CD4-positive, alpha-beta T cell (primary cell): ENCODE results near the gene CEP152. TPM values are rescaled to one million over a fixed set of nuclear protein-coding genes. Genes with fewer than 3 reads are reported as not detected.

Experiments
- ATAC-seq: fragments of 200-7000 bp; cut with Tn5 transposase; one replicate; pipeline ENCODE4 v1.10.0; 2022; ENCODE audit warnings: mild to moderate bottlenecking; ENCODE audit not compliant: poor library complexity
- CTCF ChIA-PET: fragments of 350-600 bp; sonication (Branson Sonifier 250); formaldehyde crosslinking; loops from one replicate; lab custom pipeline; 2021; ENCODE audit warnings: antibody characterized with exemption, inconsistent platforms; lab: Charles Lee
- POLR2A ChIA-PET: fragments of 350-600 bp; sonication (Branson Sonifier 250); formaldehyde crosslinking; loops from one replicate; lab custom pipeline; 2021; ENCODE audit warnings: antibody characterized with exemption, inconsistent platforms; lab: Charles Lee
- DNase-seq, 14 experiments: peaks; one replicate each; pipeline ENCODE4 v3.0.0-alpha.2; 2013 to 2020; ENCODE audit warnings: mixed read lengths in 2 of 14
- H3K27ac ChIP-seq, 2 donors: one replicate each; pipeline versions ENCODE4 v1.5.1 to v1.7.0; 2013; ENCODE audit warnings: low read length in 2 of 2, low read depth in 1 of 2, mild to moderate bottlenecking in 1 of 2
- H3K27me3 ChIP-seq, 2 experiments: 1 replicate in 1 of 2; 2 replicates in 1 of 2; pipeline versions ENCODE4 v1.6.1 to v1.7.0; 2013; ENCODE audit warnings: low read length in 2 of 2, control low read depth in 1 of 2, mild to moderate bottlenecking in 1 of 2, moderate library complexity in 1 of 2; ENCODE audit not compliant: insufficient read depth in 2 of 2, control insufficient read depth in 1 of 2
- H3K36me3 ChIP-seq: one replicate; pipeline ENCODE4 v1.6.1; 2013; ENCODE audit warnings: low read length, control low read depth; ENCODE audit not compliant: insufficient read depth
- H3K4me1 ChIP-seq: one replicate; pipeline ENCODE4 v1.6.1; 2013; ENCODE audit warnings: low read length, control low read depth; ENCODE audit not compliant: insufficient read depth
- H3K4me3 ChIP-seq: one replicate; pipeline ENCODE4 v1.5.1; 2013; ENCODE audit warnings: mild to moderate bottlenecking, low read length, moderate library complexity
- H3K9me3 ChIP-seq, 2 experiments: 1 replicate in 1 of 2; 2 replicates in 1 of 2; pipeline versions ENCODE4 v1.6.1 to v1.7.0; 2013; ENCODE audit warnings: low read length in 2 of 2, mild to moderate bottlenecking in 2 of 2, control low read depth in 1 of 2, moderate library complexity in 1 of 2; ENCODE audit not compliant: control insufficient read depth in 1 of 2, insufficient read depth in 1 of 2
- H3K27ac Mint-ChIP-seq: one replicate; pipeline ENCODE4 v1.8.0; 2020; ENCODE audit warnings: mixed read lengths
- H3K27me3 Mint-ChIP-seq: one replicate; pipeline ENCODE4 v1.8.0; 2021; ENCODE audit warnings: mixed read lengths
- H3K36me3 Mint-ChIP-seq: one replicate; pipeline ENCODE4 v1.8.0; 2021; ENCODE audit warnings: low read depth, mixed read lengths
- H3K4me1 Mint-ChIP-seq: one replicate; pipeline ENCODE4 v1.8.0; 2021; ENCODE audit warnings: low read depth, mixed read lengths
- H3K4me3 Mint-ChIP-seq: one replicate; pipeline ENCODE4 v1.8.0; 2020; ENCODE audit warnings: mild to moderate bottlenecking, mixed read lengths
- H3K9me3 Mint-ChIP-seq: one replicate; pipeline ENCODE4 v1.8.0; 2020; ENCODE audit warnings: mixed read lengths
- CTCF ChIP-seq: fragments of 200-600 bp; IDR thresholded peaks from one replicate; pipeline ENCODE4 v1.8.0; 2022; ENCODE audit warnings: antibody characterized with exemption, mild to moderate bottlenecking
- intact Hi-C, 2 experiments: fragments of 100-400 bp; cut with DNase I in 1 of 2; cut with micrococcal nuclease in 1 of 2; formaldehyde crosslinking; loops; one replicate each; pipeline versions ENCODE4 v1.15.1 to v1.9.0; 2023 to 2025; cut with DNase I, micrococcal nuclease
- total RNA-seq, 174 experiments: library from RNA in 2 of 174; stranded (reverse) in 2 of 174; gene quantifications; one replicate each; pipeline ENCODE4 v1.2.3 and lab custom pipeline; 2021 to 2026

Gene CEP152
- total RNA-seq, 2 experiments from 2014 or later = 5.2 to 6.3 TPM

- no peaks in the 10 kb centered on the region for H3K9me3 Mint-ChIP-seq
- ATAC-seq = no peak
- no peaks in the 10 kb centered on the region for H3K36me3 ChIP-seq
Measured at GRCh38 chr15:48825075-48825474, 14.2 kb upstream of the CEP152 start.

DNA sequence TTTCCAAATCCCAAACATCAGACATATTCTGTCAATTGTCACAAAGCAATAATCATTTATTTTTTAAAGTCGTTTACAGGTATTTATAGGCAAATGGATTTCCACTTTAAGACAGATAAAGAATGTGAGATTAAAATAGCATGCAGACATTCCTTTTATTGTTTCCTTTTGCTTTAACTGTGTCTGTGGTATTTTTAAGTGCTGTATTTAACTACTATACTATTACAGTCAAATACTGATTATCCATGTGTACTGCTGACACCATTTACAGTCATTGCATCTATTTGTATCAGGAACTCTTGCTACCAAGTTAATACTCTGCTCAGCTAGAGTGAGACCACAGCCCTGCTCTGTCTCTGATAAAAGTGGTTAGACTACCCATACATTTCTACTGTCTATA lies 12.8 kb upstream of the CEP152 start:
- Histone ChIP-seq H3K36me3 (no peaks in the 10 kb centered on the region), H3K27ac (no peak overlapping the region), H3K4me1 (no peaks in the 10 kb centered on the region), H3K27me3 (no peaks in the 10 kb centered on the region), H3K9me3 (peaks cover 0 to 5% of the 10 kb centered on the region in 2 experiments), H3K4me3 (no peak overlapping the region)
- H3K4me1 Mint-ChIP-seq = no peaks in the 10 kb centered on the region
- H3K27me3 Mint-ChIP-seq = peaks cover 13% of the 10 kb centered on the region
- H3K9me3 Mint-ChIP-seq = no peaks in the 10 kb centered on the region
- no peak for ATAC-seq
- no peak overlapping the region for H3K4me3 Mint-ChIP-seq
- DNase-seq = no peak
- H3K36me3 Mint-ChIP-seq = no peaks in the 10 kb centered on the region
- intact Hi-C loops = no loop called here
- CTCF ChIA-PET = no interaction called here
- no peak overlapping the region for H3K27ac Mint-ChIP-seq
- no peak for TF ChIP-seq CTCF
- POLR2A ChIA-PET = interaction anchor here (1.2 kb wide), 1 partner anchor 54 kb away, joined by 3 read pairs; the partner anchor contains the start of gene EID1

More at GRCh38 chr15:48825075-48825474, 14.2 kb upstream of the CEP152 start:
- POLR2A ChIA-PET = no interaction called here
- no peak overlapping the region for H3K4me3 ChIP-seq
- H3K4me1 ChIP-seq = no peaks in the 10 kb centered on the region
- CTCF ChIA-PET = no interaction called here
- H3K4me1 Mint-ChIP-seq = no peaks in the 10 kb centered on the region
- H3K9me3 ChIP-seq = peaks cover 0 to 5% of the 10 kb centered on the region in 2 experiments
- DNase-seq = no peak
- TF ChIP-seq CTCF = no peak
- no peaks in the 10 kb centered on the region for H3K36me3 Mint-ChIP-seq
- peaks cover 16% of the 10 kb centered on the region for H3K27me3 Mint-ChIP-seq
- H3K4me3 Mint-ChIP-seq = no peak overlapping the region
- no peaks in the 10 kb centered on the region for H3K27me3 ChIP-seq
- intact Hi-C loops = no loop called here
- no peak overlapping the region for H3K27ac Mint-ChIP-seq
- H3K27ac ChIP-seq = no peak overlapping the region

GRCh38 chr15:48823237-48823636 lies 12.4 kb upstream of the CEP152 start:
- no peak overlapping the region for H3K4me3 Mint-ChIP-seq
- no peak overlapping the region for H3K27ac ChIP-seq
- no peaks in the 10 kb centered on the region for H3K9me3 Mint-ChIP-seq
- CTCF ChIA-PET = no interaction called here
- no peaks in the 10 kb centered on the region for H3K4me1 Mint-ChIP-seq
- POLR2A ChIA-PET = interaction anchor here (0.6 to 1.2 kb wide), 2 partner anchors 54 to 316 kb away, joined by 3 read pairs; partner anchors contain the start of gene EID1
- no peaks in the 10 kb centered on the region for H3K36me3 Mint-ChIP-seq
- no peak overlapping the region for H3K4me3 ChIP-seq
- ATAC-seq (no peak), DNase-seq (no peak)
- H3K9me3 ChIP-seq = peaks cover 0 to 5% of the 10 kb centered on the region in 2 experiments
- no peak overlapping the region for H3K27ac Mint-ChIP-seq
- no peak for TF ChIP-seq CTCF
- intact Hi-C loops = no loop called here
- H3K36me3 ChIP-seq = no peaks in the 10 kb centered on the region
- no peaks in the 10 kb centered on the region for H3K27me3 ChIP-seq
- no peaks in the 10 kb centered on the region for H3K4me1 ChIP-seq
- peaks cover 10% of the 10 kb centered on the region for H3K27me3 Mint-ChIP-seq
